HG02973 (cell line): ENCODE results near the gene LEFTY1.

ENCODE experiments used
- ATAC-seq: cut with Tn5 transposase; IDR thresholded peaks from one replicate; pipeline ENCODE4 v1.9.1; 2021; ENCODE audit warnings: moderate library complexity; ENCODE audit not compliant: unreplicated experiment

The LEFTY1 gene

DNA sequence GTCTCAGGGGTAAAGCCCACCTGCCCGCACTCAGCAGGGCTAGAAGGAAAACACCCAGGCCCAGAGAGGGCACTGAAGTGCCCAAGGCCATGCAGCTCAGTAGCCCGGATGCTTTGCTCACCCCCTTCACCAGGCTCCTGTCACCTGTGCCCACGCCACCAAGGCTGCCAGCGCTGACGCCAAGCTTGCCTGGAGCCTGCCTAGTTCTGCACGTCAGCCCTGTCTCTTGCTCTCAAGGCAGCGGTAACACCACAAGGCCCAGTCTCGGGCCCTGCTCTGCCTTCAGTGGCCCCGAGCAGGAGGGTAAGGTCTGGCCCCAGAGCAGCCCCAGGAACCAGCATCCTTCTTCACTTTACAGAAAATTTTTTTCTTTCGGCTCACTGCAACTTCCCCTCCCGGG lies 14.5 kb downstream of the LEFTY1 start:
- no peak for ATAC-seq

GRCh38 chr1:225873281-225873850 lies 15.6 kb downstream of the LEFTY1 start:
- no peak for ATAC-seq

DNA sequence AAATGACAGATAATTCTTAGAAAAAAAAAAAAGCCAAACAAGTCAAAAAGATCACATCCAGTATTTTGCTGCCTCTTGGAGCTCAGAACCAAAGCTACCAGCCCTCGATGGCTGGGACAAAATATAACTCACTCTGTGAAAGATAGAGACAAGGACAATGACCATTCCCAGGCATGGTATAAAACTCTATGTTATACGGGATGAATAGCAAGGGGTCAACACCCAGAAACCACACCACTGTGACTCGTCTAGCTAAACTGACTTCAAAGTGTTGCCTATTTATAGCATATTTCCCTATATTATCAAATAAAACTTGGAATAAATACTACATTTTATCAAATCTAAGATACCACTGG lies 16.9 kb downstream of the LEFTY1 start:
- no peak for ATAC-seq

DNA sequence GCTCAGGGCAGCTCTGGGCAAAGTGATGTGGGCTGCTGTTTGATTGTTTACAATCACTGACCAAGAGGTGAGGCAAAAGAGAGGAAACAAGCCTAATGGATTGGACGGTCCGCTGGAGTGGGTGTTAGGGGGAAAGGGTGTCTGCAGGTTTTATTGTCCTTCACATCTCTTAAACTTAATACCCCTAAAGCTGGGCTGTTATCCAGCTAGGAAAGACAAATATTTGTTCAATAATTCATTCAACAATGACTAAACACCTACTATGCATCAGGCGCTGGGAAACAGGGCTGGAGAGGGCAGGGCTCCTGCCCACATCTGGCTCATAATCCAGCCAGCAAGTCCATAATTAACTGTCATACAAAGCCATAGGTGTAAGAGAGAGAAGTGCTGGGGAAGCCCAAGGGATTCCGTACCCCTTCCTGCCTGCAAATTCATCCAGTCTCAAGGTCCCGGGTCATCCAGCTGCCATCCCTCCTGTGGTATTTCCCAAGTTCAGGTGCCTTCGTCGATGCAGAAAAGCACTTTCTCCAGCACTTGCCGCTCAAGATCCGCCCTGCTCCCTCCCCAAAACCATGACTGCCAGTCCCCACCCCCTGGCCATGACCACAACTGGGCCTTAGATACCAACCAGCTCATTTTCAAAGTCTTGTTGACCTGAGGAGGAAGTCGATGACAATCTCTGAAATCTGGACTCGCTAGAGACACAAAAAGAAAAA lies 17.4 kb downstream of the LEFTY1 start:
- no peak for ATAC-seq

- ATAC-seq, result no peak
Measured at GRCh38 chr1:225870911-225871310, 18.0 kb downstream of the LEFTY1 start.

DNA sequence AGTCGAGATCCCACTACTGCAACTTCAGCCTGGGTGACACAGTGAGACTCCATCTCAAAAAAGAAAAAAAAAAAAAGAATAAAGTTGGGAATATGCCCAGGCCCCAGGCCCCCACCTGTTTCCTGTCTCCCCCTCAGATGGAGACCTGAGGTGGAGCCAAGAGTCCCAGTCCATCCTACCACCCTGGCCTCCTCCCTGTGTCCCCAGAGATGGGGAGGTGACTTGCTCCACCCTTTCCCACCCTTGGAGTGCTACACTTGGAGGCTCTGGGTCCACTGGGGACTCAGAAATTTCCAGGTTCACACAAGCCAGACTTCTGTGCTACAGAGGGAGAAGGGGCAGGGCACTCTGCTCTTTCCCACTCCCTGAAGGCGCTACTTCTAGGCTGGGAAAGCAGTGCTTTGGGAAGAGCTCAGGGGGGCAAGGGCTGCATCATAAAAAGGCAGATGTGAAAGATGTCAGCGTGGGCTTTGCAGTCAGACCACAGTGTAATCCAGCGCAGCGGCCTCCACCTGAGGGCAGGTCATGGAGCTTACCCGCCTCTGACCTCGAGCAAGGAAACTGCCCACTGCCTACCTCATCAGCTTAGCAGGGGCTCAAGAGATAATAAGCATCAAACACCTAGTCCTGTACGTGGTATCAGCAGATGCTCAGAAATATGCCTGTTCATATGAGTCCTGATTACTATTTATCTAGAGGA lies 20.2 kb downstream of the LEFTY1 start:
- ATAC-seq, result no peak

- no peak for ATAC-seq
Measured at GRCh38 chr1:225866981-225867380, 22.0 kb downstream of the LEFTY1 start.

DNA sequence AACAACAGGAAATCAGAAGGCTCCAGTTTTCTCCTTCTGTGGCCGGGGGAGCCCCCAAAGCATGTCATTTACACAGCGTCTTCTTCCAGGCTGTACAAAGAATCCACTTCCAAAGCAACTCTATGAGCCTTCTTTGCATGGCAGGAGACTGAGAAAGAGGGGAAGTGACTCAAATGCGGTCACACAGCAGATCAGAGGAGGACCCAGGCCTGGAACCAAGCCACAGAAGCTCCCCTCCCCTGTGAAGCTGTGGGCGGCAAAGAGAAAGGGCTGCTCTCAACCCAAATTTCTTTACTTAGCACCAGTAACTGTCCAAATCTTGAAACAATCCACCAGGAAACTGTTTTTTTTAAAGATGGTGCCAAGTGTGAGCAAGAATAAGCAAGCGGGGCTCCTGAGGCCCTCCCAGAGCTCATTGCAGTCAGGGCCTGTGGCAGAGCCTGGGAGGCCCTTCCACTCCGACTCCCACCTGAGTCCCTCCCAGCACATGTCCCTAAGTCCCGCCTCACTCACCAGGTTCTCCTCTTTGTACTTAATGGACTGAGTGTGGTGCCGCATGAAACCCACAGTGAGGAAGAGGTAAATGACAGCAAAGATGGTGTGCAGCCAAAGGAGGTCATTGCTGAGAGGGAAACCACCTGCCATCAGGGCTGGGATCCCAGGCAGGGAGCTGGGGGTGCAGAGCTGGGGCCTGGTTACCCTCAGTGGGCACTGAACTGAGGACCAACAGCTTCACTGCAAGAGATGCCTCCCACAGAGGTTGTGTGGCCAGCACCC lies 22.7 kb downstream of the LEFTY1 start:
- ATAC-seq, result peak; percentile 71

GRCh38 chr1:225865514-225865913 lies 23.4 kb downstream of the LEFTY1 start:
- ATAC-seq, result peak; percentile 8

GRCh38 chr1:225863167-225863566 lies 25.8 kb downstream of the LEFTY1 start:
- ATAC-seq, result no peak

- no peak for ATAC-seq
Measured at GRCh38 chr1:225862581-225862950, 26.4 kb downstream of the LEFTY1 start.

GRCh38 chr1:225861834-225862580 lies 26.9 kb downstream of the LEFTY1 start:
- no peak for ATAC-seq

GRCh38 chr1:225860876-225861441 lies 28.0 kb downstream of the LEFTY1 start:
- ATAC-seq, result no peak

- ATAC-seq, result no peak
Measured at GRCh38 chr1:225860107-225860506, 28.8 kb downstream of the LEFTY1 start.

DNA sequence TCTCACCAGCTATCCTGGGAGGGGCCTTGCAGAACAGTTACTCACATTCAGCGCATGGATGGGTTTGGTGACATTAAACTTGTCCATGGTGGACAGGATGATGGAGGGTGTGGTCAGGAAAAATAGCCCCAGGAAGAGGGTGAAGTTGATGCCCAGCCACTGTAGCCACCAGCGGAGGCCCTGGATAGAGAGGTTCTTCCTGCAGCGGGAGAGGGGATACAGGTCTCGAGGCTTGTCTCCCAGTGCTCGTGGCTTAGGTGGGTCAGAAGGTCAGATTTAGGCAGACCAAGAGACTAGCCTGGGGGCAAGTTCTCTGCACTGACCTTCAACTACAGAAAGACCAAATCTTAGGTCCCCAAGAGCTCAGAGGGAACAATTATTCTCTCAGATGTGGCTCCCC lies 29.8 kb downstream of the LEFTY1 start:
- ATAC-seq, result no peak

DNA sequence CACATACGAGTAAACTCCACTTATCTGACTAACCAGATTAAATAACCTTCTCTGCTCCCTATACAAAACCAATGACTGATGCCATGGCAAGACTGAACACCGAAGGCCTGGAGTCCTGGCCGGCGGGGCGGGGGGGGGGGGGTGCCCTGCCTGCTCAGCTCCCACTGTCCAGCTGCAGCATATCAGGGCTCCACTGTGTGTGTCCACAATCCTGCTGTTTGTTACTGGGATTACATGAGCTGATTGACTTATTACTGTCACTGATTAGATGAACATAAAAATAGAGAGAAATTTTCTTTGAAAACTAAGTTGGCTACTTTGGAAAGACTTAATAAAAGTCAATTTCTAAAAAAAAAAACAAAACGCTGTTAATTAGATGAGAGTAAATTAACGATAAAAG lies 31.7 kb downstream of the LEFTY1 start:
- ATAC-seq, result no peak

DNA sequence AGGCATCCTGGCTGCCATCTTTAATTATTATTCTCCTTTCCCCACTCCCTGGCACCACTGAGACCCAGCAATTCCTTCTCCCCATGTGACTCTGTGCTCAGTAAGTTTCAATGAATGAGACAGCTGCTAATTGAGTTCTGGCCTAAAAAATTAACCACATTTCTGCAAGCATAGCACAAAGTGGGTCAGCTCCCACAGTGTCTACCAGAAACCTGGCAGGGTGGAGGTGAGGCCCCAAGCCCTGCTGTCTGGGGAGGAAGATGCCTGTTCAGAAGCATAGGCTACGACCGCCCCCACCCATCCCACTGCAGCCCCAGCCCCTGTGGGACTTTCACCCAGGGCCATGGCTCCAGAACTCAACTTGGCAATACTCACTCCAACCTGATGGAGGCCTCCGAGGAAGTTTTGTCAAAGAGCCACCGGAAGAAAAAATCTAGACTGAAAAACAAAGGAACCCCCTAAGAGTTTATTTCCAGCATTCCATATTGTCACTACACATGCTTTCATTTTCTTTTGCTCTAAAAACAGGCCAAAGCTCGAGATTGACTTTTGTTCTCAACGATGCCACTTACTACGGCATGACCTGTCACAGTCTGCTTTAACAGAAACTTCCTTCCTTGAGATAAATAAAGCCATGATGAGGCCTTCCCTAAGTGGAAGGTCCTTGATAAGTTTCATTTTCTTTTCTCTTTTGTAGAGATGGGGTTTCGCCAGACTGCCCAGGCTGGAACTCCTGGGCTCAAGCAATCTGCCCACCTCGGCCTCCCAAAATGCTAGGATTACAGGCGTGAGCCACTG lies 33.2 kb downstream of the LEFTY1 start:
- no peak for ATAC-seq

GRCh38 chr1:225853441-225853840 lies 35.5 kb downstream of the LEFTY1 start:
- ATAC-seq, result no peak

GRCh38 chr1:225852413-225853124 lies 36.4 kb downstream of the LEFTY1 start:
- no peak for ATAC-seq
